ENCODE measurements around the gene SLC38A3.

- TF ChIP-seq, protein P1, sequence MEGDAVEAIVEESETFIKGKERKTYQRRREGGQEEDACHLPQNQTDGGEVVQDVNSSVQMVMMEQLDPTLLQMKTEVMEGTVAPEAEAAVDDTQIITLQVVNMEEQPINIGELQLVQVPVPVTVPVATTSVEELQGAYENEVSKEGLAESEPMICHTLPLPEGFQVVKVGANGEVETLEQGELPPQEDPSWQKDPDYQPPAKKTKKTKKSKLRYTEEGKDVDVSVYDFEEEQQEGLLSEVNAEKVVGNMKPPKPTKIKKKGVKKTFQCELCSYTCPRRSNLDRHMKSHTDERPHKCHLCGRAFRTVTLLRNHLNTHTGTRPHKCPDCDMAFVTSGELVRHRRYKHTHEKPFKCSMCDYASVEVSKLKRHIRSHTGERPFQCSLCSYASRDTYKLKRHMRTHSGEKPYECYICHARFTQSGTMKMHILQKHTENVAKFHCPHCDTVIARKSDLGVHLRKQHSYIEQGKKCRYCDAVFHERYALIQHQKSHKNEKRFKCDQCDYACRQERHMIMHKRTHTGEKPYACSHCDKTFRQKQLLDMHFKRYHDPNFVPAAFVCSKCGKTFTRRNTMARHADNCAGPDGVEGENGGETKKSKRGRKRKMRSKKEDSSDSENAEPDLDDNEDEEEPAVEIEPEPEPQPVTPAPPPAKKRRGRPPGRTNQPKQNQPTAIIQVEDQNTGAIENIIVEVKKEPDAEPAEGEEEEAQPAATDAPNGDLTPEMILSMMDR (IDR thresholded peaks at IDR 0.05), result no peak
- TF ChIP-seq POLR2A (IDR thresholded peaks at IDR 0.05) (no peak), POLR2AphosphoS5 (IDR thresholded peaks at IDR 0.05; ENCODE audit: insufficient read depth in 1 of 2, low read depth in 1 of 2) (peak in 1 of 2 donors; percentile 54)
Measured at GRCh38 chr3:50264964-50265485, 60.0 kb downstream of the SLC38A3 start.
